WI38 (cell line): ENCODE results near the gene OSTF1.

ENCODE experiments used
- H3K4me3 ChIP-seq: 2 replicates; pipeline ENCODE4 v1.5.1; 2011; ENCODE audit warnings: low read depth, mild to moderate bottlenecking, control low read depth, low read length
- CTCF ChIP-seq: IDR thresholded peaks from 2 replicates; pipeline ENCODE4 v1.5.1; 2012; ENCODE audit warnings: low read depth, mild to moderate bottlenecking, control low read depth, low read length

Gene OSTF1

DNA sequence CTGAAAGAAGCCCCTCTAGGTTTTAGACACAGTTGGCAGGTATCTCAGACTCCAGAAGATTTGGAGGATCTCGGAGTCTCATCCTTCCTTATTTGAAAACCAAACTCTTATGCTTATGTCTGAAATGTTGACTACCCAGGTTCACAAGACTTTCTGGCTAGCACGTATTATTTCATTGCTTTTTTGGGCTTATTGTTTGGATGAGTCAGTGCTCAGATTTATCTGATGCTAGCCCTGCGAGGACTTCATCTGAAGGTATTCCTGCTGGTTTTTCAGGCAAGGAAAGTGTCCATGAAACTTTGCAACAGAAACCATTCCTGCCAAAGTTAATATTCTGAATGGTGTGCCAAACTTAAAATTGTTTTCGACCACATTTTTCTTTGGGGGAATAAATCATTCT is 8.5 kb downstream of the OSTF1 start:
- no peak for TF ChIP-seq CTCF
- H3K4me3 ChIP-seq, result no peak overlapping the region

- no peak for TF ChIP-seq CTCF
- H3K4me3 ChIP-seq, result no peak overlapping the region
Observed at GRCh38 chr9:75101004-75101588, 12.8 kb downstream of the OSTF1 start.

- no peak for TF ChIP-seq CTCF
- H3K4me3 ChIP-seq, result no peak overlapping the region
Observed at GRCh38 chr9:75102177-75102790, 14.0 kb downstream of the OSTF1 start.

DNA sequence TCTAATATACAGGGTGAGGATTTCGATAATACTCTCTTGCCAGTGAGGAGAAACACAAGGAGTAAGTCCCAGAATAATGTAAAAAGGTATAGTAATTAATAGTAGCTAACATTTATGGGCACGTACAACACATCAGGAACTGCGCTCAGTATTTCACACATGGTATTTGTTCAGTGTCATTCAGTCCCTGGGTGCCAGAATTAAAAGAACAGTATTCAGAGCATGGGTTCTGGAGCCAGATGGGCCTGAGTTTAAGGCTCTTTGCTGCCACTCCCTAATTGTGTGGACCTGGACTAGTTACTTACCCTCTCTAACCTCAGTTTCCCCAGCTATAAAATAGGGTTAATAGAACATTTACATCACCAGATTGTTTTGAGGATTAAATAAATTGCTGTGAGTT is 16.3 kb downstream of the OSTF1 start:
- no peak overlapping the region for H3K4me3 ChIP-seq
- no peak for TF ChIP-seq CTCF

DNA sequence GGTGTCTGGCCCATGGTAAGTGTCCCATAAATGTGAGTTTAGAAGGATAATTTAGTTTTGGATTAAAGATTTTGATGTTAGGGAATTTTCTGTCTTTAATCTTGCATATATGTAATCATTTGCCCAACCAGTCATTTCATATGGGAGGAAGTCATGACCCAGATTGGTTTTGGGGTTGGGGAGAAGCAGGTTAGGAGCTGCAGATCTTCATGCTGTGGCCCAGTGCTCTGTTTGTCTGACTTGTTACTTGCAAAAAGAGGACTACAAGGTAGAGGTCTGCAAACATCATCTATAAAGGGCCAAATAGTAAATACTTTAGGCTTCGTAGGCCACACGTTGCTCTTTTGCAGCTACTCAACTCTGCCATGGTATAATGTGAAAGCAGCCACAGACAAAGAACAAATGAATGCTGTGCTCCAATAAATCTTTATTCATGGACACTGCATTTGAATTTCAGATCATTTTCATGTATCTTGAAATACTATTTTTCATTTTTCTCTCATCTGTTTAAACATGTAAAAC is 16.8 kb downstream of the OSTF1 start:
- TF ChIP-seq CTCF, result no peak
- H3K4me3 ChIP-seq, result no peak overlapping the region

GRCh38 chr9:75105841-75106240 is 17.5 kb downstream of the OSTF1 start:
- no peak overlapping the region for H3K4me3 ChIP-seq
- TF ChIP-seq CTCF, result no peak

DNA sequence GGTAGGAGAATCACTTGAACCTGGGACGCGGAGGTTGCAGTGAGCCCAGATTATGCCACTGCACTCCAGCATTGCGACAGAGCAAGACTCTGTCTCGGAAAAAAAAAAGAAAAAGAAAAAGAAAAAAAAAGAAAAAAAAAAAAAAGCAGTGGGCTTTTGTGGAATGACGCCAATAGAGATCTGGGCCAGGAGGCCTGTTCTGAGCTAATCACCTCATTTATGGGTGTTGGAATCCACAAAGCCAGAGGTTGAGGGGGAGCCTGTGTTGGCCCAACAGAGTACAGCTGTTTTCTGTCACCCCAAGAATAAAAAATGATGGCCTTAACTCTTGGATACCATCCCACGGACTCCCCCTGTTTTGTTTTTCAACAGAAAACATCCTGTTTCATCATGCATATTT is 18.5 kb downstream of the OSTF1 start:
- no peak overlapping the region for H3K4me3 ChIP-seq
- no peak for TF ChIP-seq CTCF
